ENCODE results near the gene PEX7.
A peak's percentile ranks its signal among the peaks of the same experiment; 100 is the strongest.
"Not testable (repeated sequence)": the region's sequence is repeated elsewhere in the genome, so short reads cannot be mapped to it uniquely, and the experiment has no call there.

The PEX7 gene

GRCh38 chr6:136791296-136792094, 30.9 kb upstream of the PEX7 start:
- peak; percentile 93 for DNase-seq

GRCh38 chr6:136792095-136792409, 30.3 kb upstream of the PEX7 start:
- no peak for DNase-seq

DNA sequence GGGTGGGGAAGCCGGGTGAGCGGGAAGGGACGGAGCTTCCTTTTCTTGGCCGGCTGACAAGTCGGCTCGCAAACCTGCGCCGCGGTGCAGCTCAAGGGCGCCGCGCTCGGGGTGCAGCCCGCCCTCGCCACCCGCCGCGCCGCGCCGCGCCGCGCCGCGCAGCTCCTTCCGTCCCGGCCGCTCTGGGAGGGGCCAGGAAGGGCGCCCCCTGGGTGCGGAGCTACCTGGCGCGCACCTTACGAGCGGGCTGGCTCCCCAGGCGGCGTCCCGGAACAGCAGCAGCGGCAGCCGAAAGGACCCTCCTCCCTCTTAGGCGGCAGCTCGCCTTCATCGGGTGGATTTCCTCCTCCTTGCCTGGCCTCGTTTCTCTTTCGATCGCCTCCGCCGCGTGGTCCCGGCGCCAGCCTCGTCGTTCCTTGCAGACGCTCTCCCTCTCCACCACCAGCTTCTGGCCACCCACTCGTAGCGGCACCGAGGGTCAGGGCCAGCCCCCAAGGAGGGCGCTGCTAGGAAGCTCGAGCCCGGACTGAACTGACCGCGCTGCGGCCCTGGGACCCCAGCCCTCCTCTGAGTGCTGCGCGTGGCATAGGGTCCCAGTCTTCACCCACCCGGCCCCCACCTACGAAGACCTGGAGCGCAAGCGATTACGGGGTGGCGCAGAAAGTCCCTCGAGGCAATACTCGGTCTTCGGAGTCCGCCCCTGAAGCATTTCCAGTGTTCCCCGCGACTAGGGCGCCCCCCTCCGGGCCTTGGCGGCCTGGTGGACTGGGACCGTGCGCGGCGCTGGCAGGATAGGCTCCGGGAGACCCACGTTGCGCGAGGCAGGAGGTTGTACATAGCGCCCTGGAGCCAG, 29.8 kb upstream of the PEX7 start, which contains the start of gene MAP3K5:
Gene MAP3K5 (minus strand): TSS at position 68 of the 853 bp plus-strand sequence. CDS start 320 bp downstream, outside the sequence.
- peak; percentile 97 for DNase-seq

- DNase-seq, result no peak
Measured at GRCh38 chr6:136793363-136793762, 29.0 kb upstream of the PEX7 start.

DNA sequence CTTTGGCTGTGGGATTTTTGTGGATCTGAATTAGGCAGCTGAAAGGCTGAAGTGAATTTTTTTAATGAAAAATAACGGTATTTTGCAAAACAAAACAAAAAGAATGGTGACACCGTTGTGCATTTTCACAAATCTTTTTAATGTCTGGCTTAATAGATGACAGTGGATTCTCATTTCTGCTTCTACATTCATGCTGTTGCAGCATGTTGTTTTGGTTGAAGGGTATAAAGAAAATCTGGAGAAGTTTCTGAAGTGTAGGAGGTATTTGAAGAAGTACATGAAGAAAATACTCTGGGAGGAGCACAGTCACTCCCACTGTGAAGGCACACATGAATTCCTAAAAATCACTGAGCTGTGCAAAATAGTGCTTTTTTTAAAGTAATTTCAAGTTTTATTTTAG, 27.0 kb upstream of the PEX7 start:
- no peak for DNase-seq

- DNase-seq, result no peak
Measured at GRCh38 chr6:136795996-136796395, 26.4 kb upstream of the PEX7 start.

DNA sequence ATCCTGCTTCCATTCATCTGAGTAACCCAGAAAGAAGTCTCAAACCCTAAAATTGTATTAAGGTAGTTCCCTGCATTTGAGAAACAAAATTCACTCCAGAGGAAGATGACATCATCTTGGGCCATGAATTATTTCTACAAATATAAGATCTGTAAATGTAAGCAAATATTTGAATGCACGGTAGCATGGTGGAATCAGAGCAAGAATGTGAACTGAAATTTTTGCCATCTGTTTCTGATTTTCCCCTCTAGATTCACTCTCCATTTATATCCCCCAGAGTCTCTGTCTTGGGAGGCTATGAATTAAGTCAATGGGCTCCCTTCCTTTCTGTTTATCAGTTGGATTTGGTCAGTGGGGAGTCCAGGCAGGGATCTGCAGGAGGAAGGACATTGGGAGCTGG, 24.3 kb upstream of the PEX7 start:
- no peak for DNase-seq

DNA sequence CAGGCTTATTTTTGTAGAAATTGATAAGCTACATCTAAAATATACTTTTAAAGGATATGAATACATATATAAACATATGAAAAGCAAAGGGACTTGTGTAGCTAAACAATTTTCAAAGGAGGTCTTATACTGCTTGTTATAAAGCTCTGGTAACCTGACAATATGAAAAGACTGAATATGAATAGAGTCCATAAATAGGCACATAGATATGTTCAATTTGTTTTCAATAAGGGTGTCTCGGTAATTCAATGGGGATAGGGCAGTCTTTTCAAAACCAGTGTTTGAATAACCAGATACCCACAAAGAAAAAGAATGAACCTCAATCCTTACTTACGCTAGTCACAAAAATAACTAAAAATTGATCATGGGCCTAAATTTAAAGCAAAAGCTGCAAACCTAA, 20.8 kb upstream of the PEX7 start:
- no peak for DNase-seq

- DNase-seq, result no peak
Measured at GRCh38 chr6:136803608-136804007, 18.8 kb upstream of the PEX7 start.

DNA sequence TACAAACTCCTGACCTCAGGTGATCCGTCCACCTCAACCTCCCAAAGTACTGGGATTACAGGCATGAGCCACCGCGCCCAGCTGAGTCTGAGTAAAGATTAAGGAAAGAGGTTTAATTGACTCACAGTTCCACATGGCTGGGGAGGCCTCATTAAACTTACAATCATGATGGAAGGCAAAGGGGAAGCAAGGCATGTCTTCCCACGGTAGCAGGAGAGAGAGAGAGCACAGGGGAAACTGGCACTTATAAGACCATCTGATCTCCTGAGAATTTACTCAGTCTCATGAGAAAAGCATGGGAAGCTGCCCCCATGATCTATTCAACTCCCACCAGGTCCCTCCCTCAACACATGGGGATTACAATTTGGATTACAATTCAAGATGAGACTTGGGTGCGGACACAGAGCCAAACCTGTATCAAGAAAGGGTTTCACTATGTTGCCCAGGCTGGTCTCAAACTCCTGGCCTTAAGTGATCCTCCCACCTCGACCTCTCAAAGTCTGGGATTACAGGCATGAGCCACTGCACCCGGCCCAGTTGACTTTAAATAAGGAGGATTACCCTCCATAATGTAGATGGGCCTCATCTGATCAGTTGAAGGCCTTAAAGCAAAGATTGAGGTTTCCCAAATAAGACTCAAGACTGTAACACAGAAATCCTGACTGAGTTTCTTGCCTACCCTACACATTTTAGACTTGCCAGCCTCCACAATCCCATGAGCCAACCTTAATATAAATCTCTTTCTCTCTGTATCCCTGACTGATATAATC, 13.1 kb upstream of the PEX7 start:
- DNase-seq, result no peak

DNA sequence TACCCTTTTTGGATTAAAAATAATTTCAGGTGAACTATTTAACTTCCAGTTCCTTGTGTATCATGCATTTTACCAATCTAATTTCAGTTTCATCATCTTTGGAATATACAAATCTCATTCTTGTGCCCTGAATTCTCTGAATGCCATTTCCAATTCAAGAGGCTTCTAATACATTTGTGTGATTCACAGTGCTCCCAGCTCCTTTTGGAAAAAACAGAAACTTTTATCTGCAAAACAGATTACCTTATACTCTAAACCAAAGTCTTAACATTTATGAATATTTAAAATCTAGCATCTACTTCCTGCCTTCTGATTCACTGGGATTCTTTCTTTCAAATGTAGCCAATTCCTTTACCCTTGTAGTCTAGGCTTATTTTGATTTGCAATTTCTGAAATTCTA, 11.1 kb upstream of the PEX7 start:
- DNase-seq, result no peak

GRCh38 chr6:136812174-136812573, 10.2 kb upstream of the PEX7 start:
- DNase-seq, result no peak

- DNase-seq, result not testable (repeated sequence)
Measured at GRCh38 chr6:136815608-136816007, 6.8 kb upstream of the PEX7 start.

GRCh38 chr6:136816656-136817055, 5.7 kb upstream of the PEX7 start:
- no peak for DNase-seq

GRCh38 chr6:136820561-136820960, 1.8 kb upstream of the PEX7 start:
- no peak for DNase-seq

GRCh38 chr6:136822046-136822375, 381 bp upstream of the PEX7 start:
- DNase-seq, result no peak

DNA sequence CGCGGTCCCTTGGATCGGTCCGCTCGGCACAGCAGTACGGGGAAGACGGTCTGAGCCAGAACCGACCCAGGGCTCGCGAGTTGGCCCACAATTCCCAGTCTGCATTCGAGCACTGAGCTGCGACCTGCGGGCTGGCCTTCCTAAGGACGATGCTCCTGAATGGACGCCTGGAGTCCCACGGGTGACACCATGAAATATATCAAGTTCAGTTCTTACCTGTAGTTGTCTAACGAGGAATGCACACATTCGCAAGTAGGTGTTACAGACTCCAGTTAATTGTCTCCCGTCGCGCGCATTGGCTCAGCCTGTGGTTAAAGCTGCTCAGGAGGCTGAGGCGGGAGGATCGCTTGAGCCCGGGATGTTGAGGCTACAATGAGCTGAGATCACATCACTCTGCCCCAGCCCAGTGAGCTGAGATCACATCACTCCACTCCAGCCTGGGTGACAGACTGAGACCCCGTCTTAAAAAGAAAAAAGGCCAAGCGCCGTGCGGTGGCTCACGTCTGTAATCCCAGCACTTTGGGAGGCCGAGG, 802 bp downstream of the PEX7 start:
- no peak for DNase-seq

GRCh38 chr6:136826216-136826615, 3.8 kb downstream of the PEX7 start:
- no peak for DNase-seq

- DNase-seq, result peak; percentile 14
Measured at GRCh38 chr6:136831873-136832562, 9.6 kb downstream of the PEX7 start.

- DNase-seq, result no peak
Measured at GRCh38 chr6:136840276-136841001, 18.0 kb downstream of the PEX7 start.

DNA sequence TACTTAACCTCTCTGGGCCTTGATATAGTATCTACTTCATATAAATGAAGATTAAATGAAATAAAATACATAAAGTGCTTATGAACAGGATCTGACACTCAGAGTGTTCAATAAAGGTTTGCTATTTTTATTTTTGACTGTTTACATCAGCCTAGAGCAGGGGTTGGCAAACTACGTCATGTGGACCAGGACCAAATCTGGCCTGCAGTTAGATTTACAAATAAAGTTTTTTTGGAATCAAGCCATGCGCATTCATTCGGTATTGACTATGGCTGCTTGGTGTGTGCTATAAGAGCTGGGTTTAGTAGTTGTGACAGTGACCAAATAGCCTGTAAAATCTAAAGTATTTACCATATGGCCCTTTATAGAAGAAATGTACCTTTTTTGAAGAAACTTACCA, 20.8 kb downstream of the PEX7 start:
- DNase-seq, result no peak

GRCh38 chr6:136846046-136846445, 23.7 kb downstream of the PEX7 start:
- peak; percentile 86 for DNase-seq
